HG03066 (cell line): Measurements from ENCODE around the gene CDK12.
"Not testable (repeated sequence)": the region's sequence is repeated elsewhere in the genome, so short reads cannot be mapped to it uniquely, and the experiment has no call there.

Experiments used
- ATAC-seq: cut with Tn5 transposase; IDR thresholded peaks from one replicate; pipeline ENCODE4 v1.9.1; 2021; ENCODE audit warnings: low read depth; ENCODE audit not compliant: unreplicated experiment

Gene CDK12

DNA sequence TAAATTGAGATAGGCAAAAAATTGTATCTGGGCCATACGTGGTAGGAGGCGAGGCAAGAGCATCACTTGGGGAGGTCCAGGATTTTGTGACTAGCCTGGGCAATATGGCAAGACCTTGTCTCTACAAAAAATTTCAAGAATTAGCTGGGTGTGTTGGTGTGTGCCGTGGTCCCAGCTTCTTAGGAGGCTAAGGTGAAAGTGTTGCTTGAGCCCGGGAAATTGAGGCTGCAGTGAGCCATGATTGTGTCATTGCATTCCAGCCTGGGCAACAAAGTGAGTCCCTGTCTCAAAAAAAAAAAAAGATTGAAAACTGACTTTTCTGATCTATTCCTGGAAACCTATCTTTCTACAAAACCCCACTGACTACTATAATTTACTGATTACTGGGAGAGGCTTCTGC is 26.7 kb downstream of the CDK12 start:
- no peak for ATAC-seq

- ATAC-seq, result not testable (repeated sequence)
Observed at GRCh38 chr17:39496921-39497320, 35.6 kb downstream of the CDK12 start.

GRCh38 chr17:39507511-39507910 is 46.2 kb downstream of the CDK12 start:
- ATAC-seq, result no peak

DNA sequence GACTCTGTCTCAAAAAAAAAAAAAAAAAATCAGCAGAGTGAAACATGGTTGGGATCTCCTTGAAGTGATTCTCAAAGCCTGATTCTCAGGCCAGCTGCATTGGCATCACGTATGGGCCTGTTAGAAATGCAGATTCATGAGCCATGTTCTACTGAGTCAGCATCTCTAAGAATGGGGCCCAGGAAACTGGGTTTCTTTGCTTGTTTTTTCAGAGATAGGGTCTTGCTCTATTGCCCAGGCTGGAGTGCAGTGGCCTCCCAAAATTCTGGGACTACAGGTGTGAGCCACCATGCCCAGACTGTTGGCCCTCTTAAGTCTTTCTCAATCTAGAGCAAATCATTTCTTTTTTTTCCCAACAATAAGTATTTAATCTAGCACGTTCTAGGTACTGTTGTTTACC is 47.7 kb downstream of the CDK12 start:
- ATAC-seq, result no peak

- no peak for ATAC-seq
Observed at GRCh38 chr17:39513309-39513708, 52.0 kb downstream of the CDK12 start.

GRCh38 chr17:39513915-39514314 is 52.6 kb downstream of the CDK12 start:
- no peak for ATAC-seq

GRCh38 chr17:39517224-39517623 is 55.9 kb downstream of the CDK12 start:
- ATAC-seq, result no peak

DNA sequence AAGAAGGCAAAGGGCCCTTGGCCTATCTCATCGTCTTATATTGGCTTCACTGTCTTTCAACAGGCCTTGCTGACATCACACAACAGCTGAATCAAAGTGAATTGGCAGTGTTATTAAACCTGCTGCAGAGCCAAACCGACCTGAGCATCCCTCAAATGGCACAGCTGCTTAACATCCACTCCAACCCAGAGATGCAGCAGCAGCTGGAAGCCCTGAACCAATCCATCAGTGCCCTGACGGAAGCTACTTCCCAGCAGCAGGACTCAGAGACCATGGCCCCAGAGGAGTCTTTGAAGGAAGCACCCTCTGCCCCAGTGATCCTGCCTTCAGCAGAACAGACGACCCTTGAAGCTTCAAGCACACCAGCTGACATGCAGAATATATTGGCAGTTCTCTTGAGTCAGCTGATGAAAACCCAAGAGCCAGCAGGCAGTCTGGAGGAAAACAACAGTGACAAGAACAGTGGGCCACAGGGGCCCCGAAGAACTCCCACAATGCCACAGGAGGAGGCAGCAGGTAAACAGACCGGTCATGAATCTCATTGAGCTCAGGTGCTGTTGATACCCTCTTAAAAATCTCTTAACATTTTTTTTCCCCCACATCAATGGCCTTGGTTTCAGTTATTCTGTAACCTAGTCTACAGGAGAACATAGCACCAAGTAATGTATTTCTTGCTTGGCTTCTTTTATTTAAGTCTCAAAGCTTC is 64.7 kb downstream of the CDK12 start:
- ATAC-seq, result no peak

GRCh38 chr17:39527220-39527813 is 66.0 kb downstream of the CDK12 start:
- no peak for ATAC-seq

- ATAC-seq, result no peak
Observed at GRCh38 chr17:39529455-39529854, 68.2 kb downstream of the CDK12 start.

GRCh38 chr17:39530513-39530912 is 69.2 kb downstream of the CDK12 start:
- ATAC-seq, result no peak

DNA sequence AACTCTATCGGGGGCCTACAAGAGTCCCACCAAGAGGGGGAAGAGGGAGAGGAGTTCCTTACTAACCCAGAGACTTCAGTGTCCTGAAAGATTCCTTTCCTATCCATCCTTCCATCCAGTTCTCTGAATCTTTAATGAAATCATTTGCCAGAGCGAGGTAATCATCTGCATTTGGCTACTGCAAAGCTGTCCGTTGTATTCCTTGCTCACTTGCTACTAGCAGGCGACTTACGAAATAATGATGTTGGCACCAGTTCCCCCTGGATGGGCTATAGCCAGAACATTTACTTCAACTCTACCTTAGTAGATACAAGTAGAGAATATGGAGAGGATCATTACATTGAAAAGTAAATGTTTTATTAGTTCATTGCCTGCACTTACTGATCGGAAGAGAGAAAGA is 70.0 kb downstream of the CDK12 start:
- no peak for ATAC-seq

GRCh38 chr17:39533891-39534290 is 72.6 kb downstream of the CDK12 start:
- no peak for ATAC-seq

DNA sequence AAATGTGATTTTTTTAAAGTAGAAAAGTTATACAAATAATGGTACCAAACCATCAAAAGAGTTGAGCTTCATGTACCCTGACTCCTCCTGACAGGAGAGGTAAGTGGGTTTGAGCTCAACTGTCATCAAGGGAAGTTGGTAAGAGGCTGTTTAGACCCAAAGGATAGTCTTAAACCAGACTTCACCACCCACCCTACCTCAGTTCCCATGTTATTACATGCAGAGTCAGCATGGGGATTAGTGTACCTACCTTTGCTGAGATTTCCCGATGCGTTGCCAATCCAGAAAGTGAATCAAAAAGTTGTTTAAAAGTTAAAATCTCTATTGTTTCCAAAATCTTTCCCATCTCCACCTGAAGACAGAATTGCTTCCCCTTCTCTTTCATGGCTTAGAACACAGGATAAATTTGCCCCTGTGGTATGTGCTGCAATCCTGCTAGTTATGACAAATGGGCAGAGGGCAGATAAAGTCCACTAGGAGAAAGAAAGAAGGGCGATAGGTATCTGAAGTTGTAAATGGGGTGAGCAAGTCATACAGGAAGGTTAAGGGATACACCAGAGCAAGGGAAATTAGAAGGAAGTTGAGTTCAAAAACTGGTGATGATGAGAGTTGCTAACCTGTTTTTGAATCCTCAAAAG is 73.6 kb downstream of the CDK12 start:
- no peak for ATAC-seq

DNA sequence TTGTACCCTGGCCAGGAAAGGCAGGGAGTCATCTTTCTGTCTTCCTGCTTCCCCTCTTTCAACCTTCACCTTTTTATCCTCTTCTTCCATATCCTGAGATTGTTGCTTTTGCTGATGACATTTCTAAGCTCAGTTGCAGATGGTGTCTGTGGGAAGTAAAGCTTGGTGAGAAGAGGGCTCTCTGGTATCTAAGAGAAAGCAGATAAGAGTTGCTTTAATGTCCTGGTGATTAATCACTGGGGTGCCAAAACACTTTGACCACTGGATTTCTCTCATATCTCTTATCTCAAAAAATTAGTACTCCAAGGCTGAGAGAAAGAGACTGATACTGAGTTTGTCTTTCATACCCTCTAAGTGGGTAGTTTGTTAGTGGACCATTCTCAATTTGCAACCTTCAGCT is 75.2 kb downstream of the CDK12 start:
- ATAC-seq, result no peak

GRCh38 chr17:39537364-39537763 is 76.1 kb downstream of the CDK12 start:
- not testable (repeated sequence) for ATAC-seq

DNA sequence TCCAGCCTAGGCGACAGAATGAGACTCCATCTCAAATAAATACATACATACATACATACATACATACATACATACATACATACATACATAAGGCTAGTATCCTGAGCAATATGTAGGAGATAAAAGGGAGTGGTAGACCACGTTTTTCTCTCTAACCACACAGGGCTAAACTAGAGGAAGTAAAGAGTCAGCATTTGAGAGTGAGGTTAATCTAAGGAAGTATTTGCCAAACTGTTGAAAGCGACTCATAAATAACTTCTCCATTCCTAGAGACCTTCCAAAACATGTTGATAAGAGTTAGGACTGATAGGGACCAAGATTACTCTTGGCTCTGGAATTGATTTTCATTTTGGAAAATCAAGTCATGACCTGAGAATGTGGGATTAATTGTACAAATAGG is 77.6 kb downstream of the CDK12 start:
- no peak for ATAC-seq

DNA sequence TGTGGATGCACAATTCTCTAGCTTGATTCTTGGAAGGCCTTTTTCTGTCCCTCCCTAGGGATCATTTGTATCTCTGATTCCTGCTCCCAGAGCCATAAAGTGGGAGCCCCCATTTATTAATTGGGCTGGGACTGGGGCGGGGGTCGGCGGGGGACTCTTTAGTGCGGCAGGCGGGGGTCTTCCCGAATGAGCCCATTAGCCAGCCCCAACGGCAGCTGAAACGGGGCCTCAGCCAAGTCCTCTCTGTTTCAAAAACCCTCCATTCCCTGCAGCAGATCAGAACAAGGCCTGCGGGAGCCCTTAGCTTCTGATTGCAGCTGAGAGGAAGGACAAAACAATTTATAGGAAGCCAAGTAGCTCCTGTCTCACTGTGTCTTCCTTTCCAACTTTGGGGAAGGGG is 79.3 kb downstream of the CDK12 start:
- no peak for ATAC-seq

DNA sequence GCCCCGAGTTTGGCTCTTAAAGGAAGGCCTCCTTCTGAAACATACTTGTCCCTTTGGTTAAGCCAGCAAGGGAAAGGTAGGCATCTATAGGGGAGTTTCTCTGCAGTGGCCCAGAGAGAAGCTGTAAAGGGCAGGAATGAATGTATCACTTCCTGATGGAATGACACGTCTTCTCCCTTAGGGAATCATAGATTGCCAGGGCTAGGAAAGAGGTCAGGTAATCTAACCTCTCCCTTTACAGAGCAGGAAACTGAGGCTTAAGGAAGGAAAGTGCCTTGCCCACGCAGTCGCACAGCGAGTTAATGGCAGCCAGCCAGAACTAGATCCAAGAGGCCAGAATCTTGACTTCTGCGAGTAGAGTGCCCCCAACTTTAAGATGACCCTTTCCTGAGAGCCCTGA is 80.4 kb downstream of the CDK12 start:
- ATAC-seq, result no peak

- ATAC-seq, result no peak
Observed at GRCh38 chr17:39543176-39543575, 81.9 kb downstream of the CDK12 start.

DNA sequence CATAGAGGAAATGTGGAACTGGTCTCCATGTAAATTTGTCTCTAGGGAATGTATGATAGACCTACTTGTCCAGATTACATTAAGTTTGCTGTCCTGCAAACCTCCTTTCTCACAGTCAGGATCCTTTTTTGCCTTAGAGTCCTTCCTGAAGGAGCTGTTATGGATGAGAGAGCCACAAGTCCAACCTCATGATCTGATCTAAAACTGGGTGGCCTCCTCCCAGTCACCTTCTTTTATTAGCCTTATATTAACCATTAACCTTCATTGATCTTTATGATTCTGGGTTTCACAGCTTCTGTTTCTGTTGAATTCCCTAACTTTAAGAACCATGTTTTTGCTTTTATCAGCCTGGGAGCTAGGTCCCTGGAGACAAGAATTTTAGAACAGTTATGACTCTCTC is 82.4 kb downstream of the CDK12 start:
- no peak for ATAC-seq

DNA sequence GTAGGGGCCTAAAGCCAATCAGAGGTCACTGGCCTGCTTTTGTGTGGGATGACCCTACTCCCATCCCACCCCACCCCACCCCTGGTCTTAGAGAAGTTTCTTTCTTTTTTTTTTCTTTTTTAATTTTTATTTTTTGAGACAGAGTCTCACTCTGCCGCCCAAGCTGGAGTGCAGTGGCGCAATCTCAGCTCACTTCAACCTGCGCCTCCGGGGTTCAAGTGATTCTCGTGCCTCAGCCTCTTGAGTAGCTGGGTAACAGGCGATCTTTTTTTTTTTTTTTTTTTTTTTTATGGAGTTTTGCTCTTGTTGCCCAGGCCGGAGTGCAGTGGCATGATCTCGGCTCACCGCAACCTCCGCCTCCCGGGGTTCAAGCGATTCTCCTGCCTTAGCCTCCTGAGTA is 83.1 kb downstream of the CDK12 start:
- ATAC-seq, result not testable (repeated sequence)
